NOMO-1 treated with DMSO at 0.1 percent for 48 hours (cell line): ENCODE data around the gene SFMBT1.

ENCODE experiments used
- DNase-seq: peaks from one replicate; lab custom pipeline; 2025; ENCODE audit not compliant: unreplicated experiment; lab: John Stamatoyannopoulos, UW

Gene SFMBT1, protein sequence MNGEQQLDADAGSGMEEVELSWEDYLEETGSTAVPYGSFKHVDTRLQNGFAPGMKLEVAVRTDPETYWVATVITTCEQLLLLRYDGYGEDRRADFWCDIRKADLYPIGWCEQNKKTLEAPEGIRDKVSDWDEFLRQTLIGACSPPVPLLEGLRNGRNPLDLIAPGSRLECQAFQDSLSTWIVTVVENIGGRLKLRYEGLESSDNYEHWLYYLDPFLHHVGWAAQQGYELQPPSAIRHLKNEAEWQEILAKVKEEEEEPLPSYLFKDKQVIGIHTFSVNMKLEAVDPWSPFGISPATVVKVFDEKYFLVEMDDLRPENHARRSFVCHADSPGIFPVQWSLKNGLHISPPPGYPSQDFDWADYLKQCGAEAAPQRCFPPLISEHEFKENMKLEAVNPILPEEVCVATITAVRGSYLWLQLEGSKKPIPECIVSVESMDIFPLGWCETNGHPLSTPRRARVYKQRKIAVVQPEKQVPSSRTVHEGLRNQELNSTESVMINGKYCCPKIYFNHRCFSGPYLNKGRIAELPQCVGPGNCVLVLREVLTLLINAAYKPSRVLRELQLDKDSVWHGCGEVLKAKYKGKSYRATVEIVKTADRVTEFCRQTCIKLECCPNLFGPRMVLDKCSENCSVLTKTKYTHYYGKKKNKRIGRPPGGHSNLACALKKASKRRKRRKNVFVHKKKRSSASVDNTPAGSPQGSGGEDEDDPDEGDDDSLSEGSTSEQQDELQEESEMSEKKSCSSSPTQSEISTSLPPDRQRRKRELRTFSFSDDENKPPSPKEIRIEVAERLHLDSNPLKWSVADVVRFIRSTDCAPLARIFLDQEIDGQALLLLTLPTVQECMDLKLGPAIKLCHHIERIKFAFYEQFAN

DNA sequence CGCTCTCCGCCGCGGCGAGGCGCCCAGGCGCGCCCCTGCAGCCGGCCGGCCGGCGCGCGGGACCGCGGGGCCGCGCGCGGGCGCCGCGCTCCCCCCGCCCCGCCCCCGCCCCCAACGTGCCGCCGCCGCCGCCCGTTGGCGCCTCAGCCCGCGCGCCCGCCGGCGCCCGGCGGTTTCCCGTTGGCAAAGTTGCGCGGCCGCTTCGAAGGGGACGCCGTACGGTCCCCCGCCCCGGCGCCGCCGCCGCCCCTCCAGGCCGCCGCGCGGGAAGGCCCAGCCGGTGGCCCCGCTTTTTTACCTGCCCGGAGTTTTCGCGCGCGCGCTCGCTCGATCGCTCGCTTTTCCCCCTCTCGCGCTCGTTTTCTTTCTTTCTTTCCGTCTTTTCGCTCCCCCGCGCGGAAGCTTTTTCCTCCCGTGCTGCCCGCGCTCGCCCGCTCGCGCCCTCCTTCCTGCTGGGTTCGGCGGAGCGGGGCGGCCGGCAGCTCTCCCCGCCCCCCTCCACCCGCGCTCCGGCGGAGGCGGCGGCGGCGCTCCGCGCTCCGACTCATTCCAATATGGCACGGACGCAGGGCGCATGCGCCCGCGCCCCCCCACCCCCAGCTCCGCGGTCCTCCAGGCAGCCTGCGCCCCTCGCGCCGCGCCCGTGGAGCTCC lies at the start of gene SFMBT1:
Gene SFMBT1 (minus strand): TSS at position 556 of the 653 bp plus-strand sequence. CDS start 76,945 bp downstream, outside the sequence.
- peak; percentile 26 for DNase-seq

DNA sequence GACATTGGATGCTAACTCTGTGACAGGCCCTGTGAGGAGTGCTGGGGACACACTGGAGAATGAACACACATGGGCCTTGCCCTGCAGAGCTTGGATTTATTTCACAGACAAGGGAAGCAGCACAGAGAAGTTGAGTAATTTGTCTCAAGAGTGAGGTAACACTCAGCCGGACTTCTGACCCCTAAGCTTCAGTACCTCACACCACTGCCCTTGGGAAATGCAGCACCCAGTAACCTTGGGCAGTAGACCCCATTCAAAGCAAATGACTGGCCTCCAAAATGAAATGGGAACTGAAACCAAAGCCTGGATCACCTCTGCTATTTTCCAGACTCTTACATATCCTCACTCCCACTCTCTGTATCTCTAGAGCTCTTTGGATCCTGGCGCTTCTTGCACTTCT lies 47.1 kb upstream of the SFMBT1 start:
- DNase-seq, result peak; percentile 34

DNA sequence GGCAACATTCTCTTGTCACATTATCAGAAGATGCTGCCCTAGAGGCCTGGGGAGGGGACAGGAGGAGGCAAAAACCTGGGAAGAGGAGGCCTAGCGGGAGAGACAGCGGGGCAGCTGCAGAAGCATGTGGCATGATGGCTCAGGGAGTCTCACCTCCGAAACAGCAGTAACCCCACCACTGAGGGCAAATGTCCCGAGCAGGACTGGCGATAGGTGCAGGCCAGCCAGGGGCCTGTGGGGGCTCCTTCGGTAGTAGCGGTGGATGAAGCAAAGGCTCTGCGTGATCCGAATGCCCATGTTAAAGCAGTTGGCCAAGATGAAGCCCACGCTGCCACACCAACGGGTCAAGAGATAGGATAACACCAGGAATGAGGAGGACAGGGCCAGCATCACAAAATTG lies 46.3 kb upstream of the SFMBT1 start:
- no peak for DNase-seq

DNA sequence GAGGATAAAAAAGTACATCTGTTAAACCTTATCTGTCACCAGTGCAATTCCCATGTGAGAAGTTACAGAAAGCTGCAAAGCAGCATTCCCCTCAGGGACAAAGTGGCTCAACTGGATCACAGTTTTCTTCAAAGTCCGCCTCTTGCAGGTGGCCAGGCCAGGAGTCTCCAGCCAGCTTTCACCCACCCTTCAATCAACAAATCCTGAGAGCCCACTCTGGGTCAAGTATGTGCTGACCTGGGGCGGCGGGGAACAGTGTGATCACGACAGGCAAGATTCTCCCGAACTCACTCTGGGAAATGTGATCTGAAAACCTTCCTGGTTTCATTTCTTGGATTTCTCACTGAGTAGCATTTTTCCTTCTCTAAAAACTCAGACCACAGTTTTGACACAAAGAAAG lies 45.1 kb upstream of the SFMBT1 start:
- no peak for DNase-seq

DNA sequence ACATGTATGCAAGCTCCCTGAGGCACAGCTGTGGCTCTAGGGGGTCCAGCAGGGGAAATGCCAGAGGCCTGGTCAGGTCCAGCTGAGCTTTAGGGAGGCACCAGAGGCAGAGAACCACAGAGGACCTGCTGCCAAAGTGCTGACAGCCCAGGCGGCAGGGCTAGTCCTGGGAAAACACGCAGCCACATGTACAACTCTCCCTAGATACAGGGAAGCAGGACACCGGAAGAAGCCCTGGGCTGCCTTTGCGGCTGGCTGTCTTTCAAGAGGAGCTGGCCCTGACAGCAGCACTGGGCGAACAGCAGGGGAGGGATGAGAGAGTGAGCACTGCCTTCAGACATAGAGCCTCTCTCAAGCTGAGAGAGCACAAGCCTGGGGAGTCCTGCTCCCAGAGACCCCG lies 43.6 kb upstream of the SFMBT1 start:
- DNase-seq, result no peak

DNA sequence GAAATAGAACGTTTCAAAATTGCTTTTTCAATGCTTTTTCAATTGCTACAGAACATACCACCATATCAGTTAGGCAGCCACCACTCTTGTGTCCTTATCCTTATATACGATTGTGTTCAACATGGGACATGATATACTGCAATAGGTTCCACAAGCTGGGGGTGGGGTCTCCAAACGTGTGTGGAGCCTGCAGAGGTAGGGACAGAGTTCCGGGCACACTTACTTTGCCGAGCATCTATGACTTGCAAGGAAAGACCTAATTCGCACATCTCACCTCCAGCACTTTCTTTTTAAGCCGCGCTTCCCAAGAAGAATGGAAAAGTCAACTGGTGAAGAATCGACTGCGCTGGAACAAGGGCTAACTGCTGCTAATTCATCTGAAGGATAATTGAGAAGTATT lies 39.6 kb upstream of the SFMBT1 start:
- no peak for DNase-seq

DNA sequence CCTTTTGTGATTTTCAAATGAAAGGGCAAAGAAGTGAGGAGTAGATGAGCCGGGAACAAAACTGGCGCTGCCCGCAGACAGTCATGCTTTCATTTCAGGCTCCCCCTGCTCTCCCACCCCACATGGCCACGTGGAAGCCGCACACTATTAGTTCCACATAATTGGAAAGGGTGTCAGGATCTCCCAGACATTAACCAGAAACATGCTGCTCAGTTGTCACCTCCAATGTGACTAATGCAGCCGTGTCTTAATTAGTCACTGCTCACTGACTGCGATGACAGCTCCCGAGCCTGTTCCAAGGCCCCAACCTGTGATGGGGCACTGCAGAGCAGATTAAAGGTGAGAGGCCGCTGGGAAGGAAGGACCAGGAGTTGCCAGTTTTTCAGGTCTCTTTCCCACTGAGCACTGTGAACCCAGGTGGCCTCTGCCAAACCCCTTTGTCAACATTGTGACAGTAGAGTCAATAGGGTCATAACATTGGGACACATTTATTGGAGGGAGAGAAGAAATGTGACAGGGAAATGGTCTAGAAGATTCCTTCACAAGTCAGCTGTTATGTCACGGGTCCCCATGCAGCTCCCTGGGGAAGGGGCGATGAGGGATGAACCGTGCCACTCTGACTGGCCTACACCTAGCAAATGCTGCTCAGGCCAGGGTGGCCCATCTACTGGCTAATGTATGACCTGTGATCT lies 38.6 kb upstream of the SFMBT1 start:
- DNase-seq, result no peak

DNA sequence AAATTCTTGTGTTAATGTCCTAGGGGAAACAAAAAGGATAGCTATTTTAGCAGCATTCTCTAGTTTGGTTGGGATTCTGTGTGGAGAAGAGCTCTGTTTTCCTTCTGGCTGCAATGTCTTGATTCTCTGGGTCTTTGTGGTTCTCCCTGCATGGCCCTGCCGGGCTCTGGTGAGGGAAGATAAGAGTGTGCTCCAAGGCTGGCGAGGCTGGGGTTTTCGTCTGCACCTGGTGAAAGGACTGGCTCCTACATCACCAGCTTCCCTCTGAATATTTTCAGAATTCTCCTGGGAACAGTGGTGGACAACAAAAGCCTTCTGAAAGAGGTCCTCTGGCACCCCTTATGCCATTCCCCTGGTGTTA lies 38.1 kb upstream of the SFMBT1 start:
- DNase-seq, result no peak

DNA sequence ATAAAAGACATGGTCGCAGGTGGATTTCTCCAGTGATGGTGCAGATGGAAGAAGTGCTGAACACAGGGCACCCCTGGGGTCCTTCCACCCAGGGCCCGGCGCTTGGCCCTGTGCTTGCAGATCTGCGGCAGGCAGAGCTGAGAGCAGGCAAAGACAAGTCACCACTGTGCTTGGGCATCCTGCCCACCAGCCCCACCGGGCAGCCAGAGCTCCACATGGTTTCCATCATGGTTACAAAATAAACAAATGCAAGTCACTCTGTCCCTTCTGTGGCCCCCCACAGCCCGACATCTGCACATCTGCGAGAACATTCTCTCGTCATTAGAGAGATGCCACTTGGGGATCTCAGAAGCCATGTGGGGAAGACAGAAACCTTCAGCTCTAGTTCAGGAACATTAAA lies 37.6 kb upstream of the SFMBT1 start:
- DNase-seq, result no peak

DNA sequence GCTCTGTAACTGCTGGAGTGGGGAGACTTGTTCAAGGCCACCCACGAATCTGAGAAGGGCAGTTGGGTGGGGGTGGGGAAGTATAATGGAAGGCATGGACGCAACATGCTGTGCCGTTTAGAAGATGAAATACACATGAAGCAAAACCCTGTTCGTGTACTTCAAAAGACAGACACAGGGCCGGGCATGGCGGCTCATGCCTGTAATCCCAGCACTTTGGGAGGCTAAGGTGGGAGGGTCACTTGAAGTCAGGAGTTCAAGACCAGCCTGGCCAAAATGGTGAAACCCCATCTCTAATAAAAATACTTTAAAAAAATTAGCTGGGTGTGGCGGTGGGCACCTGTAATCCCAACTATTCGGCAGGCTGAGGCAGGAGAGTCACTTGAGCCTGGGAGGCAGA lies 36.9 kb upstream of the SFMBT1 start:
- no peak for DNase-seq

DNA sequence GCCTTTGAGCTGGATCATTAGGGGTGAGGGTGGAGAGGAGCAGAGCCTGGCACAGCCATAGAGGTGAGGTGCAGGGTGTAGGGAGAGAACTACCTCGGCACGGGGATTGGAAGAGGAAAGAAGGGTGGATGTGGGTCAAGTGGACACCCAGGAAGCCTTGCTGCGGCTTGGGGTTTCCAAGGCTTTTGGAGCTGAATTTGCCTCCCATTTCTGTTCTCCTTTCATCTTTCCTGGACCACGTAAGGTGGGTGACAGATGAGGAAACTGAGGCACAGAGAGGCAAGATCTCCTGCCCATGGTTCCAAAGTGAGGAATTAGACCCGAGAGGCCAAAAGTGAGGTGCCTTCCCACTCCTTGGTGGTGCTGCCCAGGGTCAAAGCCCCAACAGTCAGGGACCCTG lies 35.4 kb upstream of the SFMBT1 start:
- no peak for DNase-seq

DNA sequence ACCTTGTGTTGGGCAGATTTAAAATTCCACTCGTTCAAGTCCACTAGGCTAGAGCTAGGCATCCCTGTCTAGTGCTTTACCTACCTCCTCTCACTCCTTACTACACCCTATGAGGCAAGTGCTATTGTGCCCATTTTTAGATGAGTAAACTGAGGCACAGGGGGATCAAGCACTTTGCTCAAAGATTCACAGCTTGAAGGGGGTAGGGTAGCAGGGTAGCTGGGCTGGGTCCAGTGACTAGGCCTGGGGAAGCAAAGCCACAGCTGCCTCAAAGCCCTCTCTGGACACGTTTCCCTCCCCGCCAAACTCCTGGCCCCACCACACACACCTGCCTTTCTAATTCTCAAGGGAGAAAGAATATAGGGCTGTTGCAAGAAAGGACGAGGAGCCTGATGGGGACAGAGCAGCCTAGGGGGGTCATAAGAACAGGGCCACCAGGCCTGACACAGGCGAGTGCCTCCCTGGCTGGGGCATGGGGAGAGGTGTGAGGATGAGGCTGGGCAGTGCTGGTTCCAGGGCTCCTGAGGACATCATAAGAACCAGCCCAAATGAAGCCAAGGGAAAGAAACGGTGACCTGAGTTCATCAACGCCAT lies 34.8 kb upstream of the SFMBT1 start:
- no peak for DNase-seq

DNA sequence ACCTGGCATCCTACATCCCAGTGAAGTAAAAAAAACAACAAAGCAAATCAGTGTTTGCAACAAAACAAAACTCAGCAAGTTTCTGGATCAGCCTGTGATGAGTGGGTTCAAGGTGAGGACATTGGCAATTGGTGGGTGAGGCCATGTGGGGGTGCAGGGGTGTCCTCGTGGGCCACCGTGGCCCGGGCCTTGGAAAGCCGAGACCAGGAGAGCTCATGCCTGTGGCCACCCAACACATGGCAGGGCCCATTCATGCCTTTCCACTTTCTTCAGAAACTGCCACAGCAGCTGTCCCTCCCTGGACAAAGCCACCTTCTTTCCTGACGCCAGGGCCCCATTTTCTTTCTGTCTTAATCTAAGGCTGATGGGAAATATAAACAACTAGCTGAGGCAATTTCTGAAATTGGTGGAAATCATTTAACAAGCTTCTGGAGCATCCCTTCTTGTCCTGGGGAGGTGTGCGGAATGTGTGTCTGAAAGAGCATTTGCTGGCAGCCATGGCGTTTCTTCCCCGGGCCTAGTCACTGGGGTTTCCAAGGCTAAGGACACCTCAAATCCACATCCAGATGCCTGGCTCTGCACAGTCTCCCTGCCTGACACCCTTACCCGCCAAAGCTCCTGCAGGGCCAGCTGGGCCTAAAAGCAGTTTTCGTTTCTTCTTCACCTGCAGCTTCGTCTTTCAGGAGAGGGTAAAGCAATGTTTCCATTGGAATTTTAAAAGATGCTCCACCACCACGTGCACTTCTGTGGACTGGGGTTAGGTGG lies 34.1 kb upstream of the SFMBT1 start:
- no peak for DNase-seq

DNA sequence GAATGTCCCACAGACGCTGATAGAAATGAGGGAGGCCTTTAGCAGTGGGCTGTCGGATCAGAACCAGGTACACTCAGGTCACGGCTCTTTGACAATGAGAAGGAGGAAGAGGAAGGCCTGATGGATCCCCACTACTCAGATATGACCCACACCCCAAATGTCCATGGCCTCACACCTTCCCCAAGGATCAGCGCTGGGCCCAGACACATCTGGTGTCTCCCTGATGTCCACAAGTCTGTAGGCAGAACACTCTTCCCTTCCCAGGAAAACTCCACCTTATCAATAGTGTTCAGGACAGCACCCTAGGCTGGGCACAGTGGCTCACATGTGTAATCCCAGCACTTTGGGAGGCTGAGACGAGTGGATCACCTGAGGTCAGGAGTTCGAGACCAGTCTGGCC lies 33.3 kb upstream of the SFMBT1 start:
- no peak for DNase-seq

DNA sequence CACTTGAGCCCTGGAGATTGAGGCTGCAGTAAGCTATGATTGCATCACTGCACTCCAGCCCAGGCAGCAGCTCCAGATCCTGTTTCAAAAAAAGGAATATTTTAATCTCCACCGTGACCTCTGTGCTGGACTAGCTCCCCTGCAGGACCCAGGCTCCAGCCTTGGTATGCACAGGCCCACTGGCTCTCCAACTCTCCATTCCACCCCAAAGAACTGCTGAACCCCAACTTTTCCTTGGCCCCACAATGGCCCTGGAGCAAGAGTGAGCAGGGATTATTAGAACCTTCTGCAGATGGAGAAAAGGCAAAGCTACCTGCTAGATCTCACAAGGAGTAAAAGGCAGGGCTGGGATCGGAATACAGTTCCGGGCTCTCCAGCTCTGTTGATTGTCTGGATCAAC lies 32.8 kb upstream of the SFMBT1 start:
- no peak for DNase-seq

DNA sequence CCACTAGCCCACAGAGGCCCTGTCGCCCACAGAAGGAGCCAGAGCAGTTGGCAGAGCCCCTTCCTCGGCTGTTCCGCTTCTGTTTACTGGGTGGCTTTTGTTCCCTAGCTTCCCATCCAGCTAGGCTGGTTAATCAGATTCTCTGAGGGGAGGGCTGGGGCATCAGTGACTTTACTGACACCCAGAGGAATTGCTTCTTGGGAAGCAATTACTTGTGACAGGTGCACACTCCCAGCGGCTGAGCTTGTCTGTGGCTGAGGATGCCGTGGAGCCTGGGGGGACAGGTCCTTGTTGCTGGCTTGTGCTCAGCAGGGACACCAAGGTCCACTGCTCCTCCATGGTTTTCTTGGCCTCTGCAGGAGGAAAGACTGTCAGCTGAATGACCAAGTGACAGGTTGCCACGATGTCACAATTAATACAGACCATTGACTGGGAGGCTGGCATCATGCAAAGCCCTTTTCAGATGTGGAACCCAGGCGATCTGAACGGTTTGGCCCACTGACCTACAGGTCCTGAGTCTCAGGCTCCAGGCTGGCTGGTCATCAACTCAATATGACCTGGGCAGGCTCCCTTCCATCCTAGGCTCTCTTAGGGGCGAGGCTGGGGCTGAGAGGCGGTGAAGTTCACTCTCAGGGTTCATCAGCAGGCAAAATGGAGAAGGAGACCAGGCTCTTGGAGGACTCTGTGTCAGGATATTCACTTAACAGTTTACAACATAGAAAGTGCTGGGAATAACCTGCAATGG lies 31.8 kb upstream of the SFMBT1 start:
- DNase-seq, result no peak

DNA sequence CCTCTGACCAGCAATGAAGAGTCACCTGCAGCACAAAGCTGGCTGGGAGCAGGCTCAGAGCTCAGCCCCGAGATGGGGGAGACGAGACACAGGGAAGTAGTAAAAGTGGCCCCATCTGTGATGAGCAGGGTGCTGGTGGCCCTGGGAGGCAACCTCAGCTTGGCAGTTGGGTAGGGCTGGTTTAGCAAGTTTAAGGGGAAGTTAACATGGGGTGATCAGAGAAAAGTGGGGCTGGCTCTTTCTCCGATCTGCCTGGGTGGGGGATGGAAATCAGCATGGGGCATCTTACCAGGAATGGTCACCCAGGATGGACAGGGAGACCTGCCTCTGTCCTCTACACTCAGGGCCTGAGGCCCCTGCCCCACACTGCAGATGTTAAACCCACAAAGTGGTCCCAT lies 29.9 kb upstream of the SFMBT1 start:
- DNase-seq, result peak; percentile 8

DNA sequence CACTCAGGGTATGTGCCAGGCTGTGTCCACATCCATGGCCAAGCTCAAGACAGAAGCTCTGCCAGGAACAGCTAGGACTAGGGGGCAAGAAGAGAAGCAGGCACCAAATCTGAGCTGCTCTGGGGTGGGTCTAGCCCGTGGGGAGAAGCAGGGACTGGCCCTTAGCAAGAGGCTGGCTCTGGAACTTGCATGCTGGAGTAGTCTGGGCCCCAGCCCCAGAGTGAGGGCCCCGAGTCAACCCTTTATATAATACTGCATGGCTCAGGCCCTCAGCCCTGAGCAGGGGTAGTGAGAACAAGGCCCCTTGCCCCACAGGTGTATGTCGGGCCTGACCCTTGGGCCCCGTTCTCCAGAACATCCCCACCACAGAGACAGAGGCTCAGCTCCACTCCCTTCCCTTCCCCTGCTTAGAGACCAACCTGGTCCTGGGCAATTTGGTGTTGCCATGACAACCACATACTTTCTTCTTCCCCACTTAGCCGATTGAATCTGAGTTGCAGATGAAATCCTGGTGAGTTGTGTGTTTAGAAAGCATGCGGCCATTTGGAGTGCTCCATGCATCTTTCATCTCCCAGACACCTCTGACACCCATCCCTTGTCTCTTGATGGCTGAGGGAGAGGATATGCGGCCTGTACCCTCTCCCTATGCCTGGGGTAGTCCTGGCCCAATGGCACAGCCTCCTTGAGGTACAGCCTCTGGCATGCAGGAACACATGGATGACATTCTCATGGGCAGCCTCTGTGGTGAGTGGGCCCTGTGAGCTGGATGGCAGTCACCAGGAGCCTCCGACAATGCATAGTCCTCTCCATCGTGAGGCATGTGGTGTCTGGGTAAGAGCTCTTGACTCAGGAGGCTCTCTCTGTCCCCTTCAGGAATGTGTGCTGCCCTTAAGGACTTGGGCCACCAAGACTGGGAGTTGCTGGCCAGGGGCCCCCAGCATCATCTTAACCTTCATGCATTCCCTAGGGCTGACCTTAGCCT lies 29.2 kb upstream of the SFMBT1 start:
- no peak for DNase-seq
